ENCODE results near the gene ZNF792.
"Not testable (repeated sequence)": the region's sequence is repeated elsewhere in the genome, so short reads cannot be mapped to it uniquely, and the experiment has no call there.

The ZNF792 gene

GRCh38 chr19:34963573-34964406 is at the start of gene ZNF792:
ZNF792 (minus strand) TSS chr19:34964229; CDS start chr19:34963662, 567 bp downstream.
- peak; percentile 63 for DNase-seq

GRCh38 chr19:35013041-35013819 is 49.2 kb upstream of the ZNF792 start:
- DNase-seq = peak; percentile 44

GRCh38 chr19:35011737-35012682 is 48.0 kb upstream of the ZNF792 start:
- DNase-seq = no peak

- DNase-seq = no peak
These were observed 47.2 kb upstream of the ZNF792 start for GRCh38 chr19:35011091-35011689.

GRCh38 chr19:35009424-35010415 is 45.7 kb upstream of the ZNF792 start:
- no peak for DNase-seq

- no peak for DNase-seq
These were observed 44.9 kb upstream of the ZNF792 start for GRCh38 chr19:35008891-35009341.

- DNase-seq = not testable (repeated sequence)
These were observed 43.4 kb upstream of the ZNF792 start for GRCh38 chr19:35007427-35007826.

- no peak for DNase-seq
These were observed 43.0 kb upstream of the ZNF792 start for GRCh38 chr19:35006999-35007365.

GRCh38 chr19:35006342-35006998 is 42.4 kb upstream of the ZNF792 start:
- peak; percentile 87 for DNase-seq

- DNase-seq = not testable (repeated sequence)
These were observed 41.9 kb upstream of the ZNF792 start for GRCh38 chr19:35006007-35006341.

GRCh38 chr19:35005256-35005977 is 41.4 kb upstream of the ZNF792 start:
- no peak for DNase-seq

GRCh38 chr19:35004517-35005255 is 40.7 kb upstream of the ZNF792 start:
- DNase-seq = no peak

- DNase-seq = no peak
These were observed 38.1 kb upstream of the ZNF792 start for GRCh38 chr19:35002037-35002535.

GRCh38 chr19:35000647-35001501 is 36.8 kb upstream of the ZNF792 start:
- DNase-seq = peak; percentile 30

GRCh38 chr19:35000338-35000646 is 36.3 kb upstream of the ZNF792 start:
- DNase-seq = no peak

- peak; percentile 87 for DNase-seq
These were observed 35.7 kb upstream of the ZNF792 start, which contains the start of gene GRAMD1A for GRCh38 chr19:34999498-35000337. GRAMD1A (plus strand) TSS chr19:35000323; CDS start chr19:35000479, 156 bp downstream.
